SK-N-MC (cell line): Measurements from ENCODE around the gene TFDP2.

Source experiments
- EZH2 ChIP-seq: fragments of 200-600 bp; sonication (generic); IDR thresholded peaks from one replicate; pipeline ENCODE4 v1.6.1; 2017; ENCODE audit warnings: antibody characterized with exemption
- POLR2AphosphoS5 ChIP-seq: IDR thresholded peaks from 2 replicates; pipeline ENCODE4 v1.6.1; 2012; ENCODE audit warnings: mild to moderate bottlenecking, low read depth, low read length, borderline replicate concordance

DNA sequence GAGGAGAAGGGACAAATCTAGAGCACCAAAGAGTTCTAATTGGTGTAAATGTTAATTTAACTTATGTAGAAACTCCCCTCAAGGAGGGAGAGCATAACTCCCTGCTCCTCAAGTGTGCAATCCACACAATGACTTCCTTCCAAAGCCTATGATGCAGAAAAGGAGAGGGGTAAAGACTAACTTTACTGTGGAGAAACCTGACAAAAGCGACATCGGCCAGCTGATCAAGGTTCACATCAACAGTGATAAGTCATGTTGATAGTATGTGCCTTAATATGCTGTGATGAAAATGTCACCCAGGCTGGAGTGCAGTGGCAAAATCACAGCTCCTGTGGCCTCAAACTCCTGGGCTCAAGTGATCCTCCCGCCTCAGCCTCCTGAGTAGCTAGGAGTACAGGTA, 76.5 kb downstream of the TFDP2 start:
- TF ChIP-seq EZH2 (no peak), POLR2AphosphoS5 (no peak)
